Endometrium (tissue), 2 donors: Measurements from ENCODE around the gene CRTAP.
"Not testable (repeated sequence)": the region's sequence is repeated elsewhere in the genome, so short reads cannot be mapped to it uniquely, and the experiment has no call there.

Source experiments
- FAIRE-seq: peaks from 2 replicates; lab custom pipeline; 2012; peaks lifted over from hg19 to GRCh38; lab: Jason Lieb, UNC
- donor health status: control.
- donor health status: control.

Gene CRTAP

DNA sequence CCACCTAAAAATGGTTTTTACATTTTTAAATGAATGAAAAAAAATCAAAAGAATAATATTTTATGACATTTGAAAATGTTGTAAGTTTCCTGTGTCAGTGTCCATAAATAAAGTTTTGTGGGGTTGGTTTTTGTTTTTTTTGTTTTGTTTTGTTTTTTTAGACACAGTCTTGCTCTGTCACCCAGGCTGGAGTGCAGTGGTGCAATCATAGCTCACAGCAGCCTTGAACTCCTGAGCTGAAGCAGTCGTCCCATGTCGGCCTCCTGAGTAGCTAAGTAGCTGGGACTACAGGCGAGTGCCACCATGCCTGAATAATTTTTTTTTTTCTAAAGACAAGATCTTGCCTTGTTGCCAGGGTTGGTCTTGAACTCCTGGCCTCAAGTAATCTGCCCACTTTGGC lies 14.1 kb upstream of the CRTAP start:
- no peak for FAIRE-seq

DNA sequence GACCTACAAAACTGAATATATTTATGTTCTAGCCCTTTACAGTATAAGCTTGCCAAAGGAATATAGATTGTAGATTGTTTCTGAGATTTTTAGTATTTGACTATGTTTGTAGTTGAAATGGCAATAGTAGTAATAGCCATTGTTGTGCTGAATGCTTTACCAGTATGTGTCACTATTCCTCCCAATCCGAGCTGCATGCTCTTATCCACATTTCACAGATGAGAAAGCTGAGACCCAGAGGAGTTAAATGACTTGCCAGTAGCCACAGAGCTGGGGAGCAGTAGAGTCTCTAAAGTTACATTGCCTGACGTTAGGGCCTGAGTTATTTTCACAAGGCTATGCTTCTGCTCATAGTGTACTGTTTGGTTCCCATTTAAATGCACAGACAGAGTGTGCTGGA lies 13.6 kb upstream of the CRTAP start:
- no peak for FAIRE-seq

DNA sequence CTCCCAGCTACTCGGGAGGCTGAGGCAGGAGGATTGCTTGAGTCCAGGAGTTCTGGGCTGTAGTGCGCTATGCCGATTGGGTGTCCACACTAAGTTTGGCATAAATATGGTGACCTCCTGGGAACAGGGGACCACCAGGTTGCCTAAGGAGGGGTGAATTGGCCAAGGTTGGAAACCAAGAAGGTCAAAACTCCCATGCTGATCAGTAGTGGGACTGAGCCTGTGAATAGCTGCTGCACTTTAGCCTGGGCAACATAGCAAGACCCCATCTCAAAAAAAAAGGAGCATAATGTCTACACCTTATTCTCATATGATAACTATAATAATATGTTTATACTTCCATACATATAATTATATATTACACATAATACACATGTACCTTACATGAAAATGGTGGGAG lies 10.8 kb upstream of the CRTAP start:
- FAIRE-seq: no peak

DNA sequence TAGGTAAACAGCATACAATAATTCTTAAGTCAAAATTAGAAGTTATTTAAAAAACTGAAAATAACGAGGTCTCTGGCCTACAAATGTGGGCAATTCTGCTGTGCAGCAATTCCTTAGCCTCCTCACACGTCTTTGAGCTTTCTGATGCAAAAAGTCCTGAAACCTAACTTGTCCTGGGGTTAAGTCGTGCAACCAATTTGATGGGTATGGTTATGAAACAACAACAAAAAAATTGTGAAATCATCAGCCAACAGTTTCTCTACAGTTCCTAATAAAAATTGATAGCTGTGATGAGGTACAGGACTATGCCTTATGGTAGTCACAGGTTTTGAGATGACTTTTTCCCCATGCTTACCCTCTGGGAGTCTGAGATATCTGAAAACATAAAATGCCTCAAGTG lies 10.3 kb upstream of the CRTAP start:
- no peak for FAIRE-seq

DNA sequence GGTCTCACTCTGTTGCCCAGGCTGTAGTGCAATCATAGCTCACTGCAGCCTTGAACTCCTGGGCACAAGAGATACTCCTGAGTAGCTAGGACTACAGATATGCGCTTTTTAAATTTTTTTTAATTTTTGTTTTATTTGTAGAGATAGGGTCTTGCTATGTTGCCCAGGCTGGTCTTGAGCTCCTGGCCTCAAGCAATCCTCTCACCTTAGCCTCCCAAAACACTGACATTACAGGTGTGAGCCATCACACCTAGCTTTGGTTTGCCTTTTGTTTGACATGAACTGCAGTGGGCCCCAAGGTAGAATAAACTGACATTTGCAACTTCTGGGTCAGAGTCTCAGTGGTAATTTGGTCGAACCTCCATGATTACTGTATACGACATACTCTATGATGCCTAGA lies 9.0 kb upstream of the CRTAP start:
- FAIRE-seq: no peak

DNA sequence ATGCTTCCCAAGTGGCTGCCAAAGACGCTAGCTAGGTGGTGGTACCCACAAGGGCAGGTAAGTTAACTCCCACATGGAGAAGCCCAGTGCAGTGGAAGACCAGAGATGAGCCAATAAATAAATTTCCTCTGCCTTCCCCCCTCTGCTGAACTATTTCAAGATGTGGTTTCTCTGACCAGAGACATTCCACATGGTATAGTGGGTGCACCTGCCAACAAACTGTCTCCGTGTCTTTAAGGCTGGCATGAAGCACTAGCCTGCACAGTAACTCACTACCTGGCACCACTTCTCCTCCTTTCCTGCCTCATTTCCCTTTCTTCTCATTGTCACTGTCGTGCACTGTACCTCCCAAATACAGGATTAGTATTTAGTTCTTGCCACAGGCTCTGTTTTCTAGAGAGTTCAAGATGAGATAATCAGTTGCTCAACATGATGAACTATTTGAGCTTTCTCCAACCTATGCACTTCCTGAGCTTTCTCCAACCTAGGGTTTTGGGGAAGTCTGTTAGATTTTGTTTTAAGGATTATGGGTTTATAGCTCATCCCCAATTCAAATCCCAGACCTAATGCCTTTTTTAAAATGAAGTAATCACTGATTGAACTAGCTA lies 8.4 kb upstream of the CRTAP start:
- FAIRE-seq: no peak

DNA sequence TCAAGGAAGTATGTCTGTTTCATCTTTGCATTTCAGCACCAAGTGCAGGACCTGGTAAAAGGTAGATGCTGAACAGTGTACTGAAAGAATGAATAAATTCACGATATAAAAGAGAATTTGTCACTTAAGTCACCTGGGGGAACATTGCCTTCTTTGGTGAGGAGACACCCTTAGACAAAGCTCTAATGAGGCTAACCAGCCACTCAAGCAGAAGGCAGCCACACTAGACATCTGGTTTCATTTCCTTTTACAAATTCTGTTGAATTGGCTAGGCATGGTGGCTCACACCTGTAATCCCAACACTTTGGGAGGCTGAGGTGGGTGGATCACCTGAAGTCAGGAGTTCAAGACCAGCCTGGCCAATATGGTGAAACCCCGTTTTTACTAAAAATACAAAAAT lies 7.0 kb upstream of the CRTAP start:
- FAIRE-seq: not testable (repeated sequence)

DNA sequence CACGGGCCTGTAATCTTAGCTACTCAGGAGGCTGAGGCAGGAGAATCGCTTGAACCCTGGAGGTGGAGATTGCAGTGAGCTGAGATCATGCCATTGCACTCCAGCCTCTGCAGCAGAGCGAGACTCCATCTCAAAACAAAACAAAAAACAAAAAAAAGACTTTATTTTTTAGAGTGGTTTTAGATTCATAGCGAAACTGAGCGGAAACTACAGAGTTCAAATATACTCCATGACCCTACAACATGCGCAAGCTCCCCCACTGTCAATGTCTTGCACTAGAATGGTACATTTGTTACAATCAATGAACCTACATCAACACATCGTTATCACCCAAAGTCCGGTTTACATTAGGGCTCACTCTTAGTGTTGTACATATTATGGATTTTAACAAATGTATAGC lies 2.2 kb upstream of the CRTAP start:
- no peak for FAIRE-seq

DNA sequence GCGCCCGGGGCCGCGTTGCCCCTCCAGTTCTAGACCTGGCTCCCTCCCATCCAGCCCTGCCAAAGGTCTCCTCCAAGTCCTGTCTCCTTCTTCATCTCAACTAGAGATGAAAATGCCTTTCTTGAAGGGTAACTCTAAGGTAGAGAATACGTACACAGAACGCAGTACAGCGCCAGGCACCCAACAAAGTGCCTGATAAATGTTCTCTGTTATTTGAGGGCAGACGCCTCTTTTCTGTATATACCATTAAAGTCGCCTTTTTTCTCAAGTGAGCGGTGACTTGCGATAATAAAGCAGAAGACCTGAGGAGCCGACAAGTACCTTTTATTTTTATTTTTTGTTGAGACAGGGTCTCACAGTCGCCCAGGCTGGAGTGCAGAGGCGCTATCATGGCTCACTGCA lies 809 bp downstream of the CRTAP start:
- no peak for FAIRE-seq

DNA sequence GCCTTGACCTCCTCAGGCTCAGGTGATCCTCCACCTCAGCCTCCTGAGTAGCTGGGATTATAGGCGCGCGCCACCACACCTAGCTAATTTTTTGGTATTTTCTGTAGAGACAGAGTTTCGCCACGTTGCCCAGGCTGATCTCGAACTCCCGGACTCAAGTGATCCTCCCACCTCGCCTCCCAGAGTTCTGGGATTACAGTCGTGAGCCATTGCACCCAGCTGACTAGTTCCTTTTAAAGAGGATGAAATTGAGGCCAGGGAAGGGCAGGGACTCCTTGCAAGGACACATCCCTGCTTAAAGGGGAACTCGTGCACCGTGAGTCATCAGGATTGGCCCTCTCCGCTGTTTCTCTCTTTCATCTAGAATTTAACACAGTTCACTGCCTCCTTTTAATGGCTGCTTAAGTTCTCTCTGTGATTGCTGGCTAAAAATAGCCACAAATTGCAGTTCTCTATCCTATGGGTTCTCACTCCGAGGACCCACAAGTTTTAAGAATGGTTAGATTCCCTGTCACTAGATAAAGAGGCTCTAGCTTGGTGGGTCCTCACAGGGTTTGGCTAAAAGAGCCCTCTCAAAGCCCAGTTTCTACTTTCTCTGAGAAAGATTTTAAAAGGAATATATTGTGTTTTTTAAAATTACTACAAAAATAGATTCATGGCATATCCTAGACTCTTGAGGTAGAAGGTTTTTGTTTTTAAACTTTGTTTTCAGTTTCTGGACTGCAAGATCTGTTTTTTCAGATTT lies 1.4 kb downstream of the CRTAP start:
- no peak for FAIRE-seq

DNA sequence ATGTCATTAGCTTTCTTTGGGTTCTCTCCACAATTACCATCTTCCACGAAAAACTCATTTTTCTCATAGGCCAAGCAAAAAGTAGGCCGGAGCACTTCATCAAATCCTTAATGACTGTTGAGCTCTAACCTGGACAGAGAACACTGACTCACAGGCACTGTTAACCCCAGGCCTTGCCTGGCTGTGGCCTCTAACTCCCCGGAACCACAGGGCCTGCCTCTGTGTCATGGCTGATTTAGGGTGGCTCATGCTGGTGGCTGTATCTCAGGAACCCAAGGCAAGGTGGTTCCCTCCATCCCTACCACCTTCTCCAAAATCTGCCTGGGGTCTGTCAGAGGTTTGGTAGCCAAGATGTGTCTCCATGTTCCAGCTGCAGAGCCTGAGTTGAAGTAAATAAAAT lies 3.6 kb downstream of the CRTAP start:
- FAIRE-seq: no peak

DNA sequence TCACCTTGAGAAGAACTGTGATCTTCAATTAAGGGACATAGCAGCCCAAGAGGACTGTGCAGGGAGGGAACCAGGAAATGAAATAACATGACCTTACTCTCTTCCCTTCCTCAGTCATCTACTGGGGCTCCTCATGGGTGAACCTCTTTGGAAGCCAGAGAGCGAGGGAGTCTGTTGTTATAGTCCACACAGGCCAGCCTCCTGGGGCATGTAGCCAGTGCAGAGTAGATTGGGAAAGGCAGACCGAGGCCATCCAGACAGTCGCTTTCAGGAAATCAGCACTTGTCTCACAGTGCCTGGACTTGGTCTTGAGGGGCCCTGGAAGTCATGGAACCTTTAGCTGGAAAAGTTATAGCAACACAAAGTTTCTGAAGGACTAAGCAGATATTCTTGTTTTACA lies 6.1 kb downstream of the CRTAP start:
- no peak for FAIRE-seq

DNA sequence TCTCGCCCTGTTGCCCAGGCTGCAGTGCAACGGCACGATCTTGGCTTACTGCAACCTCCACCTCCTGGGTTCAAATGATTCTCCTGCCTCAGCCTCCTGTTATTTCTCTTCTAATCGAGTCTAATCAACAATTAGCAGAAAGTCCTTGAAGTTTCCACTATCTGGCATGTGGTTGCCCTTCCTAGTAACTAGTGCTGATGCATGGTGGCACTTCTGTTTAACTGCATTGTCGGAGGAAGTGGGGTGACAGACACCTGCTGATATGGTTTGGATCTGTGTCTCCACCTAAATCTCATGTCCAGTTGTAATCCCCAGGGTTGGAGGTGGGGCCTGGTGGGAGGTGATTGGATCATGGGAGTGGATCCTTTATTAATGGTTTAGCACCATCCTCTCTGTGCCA lies 9.2 kb downstream of the CRTAP start:
- no peak for FAIRE-seq

DNA sequence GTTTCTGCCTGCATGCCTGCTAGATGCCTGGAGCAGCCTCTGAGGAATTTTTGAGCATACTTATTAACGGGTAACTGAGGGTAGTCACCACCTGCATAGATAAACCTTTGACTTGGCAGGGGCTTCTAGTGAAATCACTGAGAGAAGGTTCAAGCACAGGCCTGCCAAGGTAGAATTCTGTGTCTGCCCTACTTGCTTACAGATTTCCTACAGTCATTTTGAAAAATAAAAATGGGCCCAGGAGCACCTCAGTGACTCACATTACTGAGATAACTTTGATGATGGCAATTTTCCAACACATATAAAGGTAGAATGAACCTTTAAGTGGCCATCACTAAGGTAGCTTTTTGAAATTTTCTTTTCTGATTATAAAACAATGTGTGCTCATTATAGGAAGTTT lies 10.8 kb downstream of the CRTAP start:
- no peak for FAIRE-seq

DNA sequence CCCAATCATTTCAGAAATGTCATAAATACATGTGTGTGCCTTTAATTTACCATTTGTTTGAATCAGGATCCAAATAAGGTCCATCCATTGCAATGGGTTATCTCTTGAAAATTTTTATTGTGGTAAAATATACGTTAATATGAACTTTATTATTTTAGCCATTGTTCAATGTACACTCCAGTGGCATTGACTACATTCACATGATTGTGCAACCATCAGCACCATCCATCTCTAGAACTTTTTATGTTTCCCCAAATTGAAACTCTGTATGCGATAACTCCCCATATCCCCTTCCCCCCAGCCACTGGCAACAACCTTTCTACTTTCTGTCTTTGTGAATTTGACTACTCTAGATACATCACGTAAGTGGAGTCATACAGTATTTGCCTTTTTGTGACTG lies 12.0 kb downstream of the CRTAP start:
- no peak for FAIRE-seq

DNA sequence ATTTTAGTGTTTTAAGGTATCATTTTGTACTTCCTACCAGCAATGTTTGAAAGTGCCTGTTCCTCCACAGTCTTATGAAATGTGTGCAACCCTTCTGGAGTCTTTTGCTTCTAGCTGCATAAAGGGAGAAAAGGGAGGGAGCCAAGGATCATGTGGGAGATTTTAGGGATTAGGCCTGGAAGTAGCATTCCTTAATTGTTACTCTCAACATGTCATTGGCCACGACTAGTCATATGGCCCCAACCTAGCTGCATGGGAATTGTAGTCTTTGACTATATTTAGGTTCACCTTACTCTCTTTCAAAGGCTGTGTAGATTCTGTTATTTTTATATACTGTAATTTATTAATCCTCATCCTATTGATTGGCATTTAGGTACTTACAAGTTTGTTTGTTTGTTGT lies 14.9 kb downstream of the CRTAP start:
- FAIRE-seq: no peak

DNA sequence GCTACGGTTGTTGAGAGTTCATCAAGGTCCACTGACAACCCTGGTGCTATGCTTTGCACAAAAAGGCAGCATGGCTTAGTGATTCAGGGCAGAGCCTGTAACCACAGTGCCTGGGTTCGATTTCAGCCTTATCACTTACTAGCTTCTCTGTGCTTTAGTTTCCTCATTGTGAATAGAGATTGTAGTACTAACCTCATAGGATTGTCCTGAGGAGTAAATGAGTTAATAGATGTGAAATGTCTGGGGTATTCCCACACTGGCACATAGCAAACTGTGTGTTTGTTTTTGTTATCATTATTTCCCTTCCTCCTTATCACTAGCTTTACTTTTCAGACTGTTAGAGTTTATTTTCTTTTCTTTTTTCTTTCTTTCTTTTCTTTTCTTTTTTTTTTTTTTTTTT lies 16.3 kb downstream of the CRTAP start:
- no peak for FAIRE-seq

DNA sequence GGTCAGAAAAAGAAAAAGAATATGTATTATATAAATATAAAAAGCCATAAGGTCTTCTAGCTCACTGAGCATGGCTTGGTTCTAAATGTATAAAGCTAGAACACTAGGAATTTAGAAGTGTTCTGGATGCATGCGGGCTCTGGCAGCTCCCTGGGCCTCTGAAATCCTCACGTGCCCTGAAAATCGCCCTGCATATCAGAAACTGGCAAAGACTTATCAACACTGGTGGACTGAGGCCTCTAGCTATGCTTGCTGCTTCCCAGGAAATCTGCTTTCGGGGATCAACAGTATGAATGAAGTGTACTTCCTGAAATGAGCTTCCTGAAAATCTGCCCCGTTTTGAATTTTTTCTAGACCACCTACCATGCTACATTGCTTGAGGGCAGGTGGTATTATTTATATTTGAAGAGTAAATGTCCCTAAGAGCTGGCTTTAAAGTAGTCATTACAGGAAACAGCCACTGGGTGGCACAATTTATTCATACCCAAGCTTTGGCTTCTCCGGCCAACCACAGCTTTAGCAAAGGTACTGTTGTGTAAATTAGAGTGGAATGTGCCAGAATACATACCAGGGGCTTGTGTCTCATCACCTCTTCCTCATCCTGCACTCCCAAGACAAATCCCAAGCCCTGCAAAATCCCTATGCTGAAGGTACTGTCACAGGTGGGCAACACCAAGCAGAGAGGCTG lies 17.7 kb downstream of the CRTAP start:
- FAIRE-seq: no peak

DNA sequence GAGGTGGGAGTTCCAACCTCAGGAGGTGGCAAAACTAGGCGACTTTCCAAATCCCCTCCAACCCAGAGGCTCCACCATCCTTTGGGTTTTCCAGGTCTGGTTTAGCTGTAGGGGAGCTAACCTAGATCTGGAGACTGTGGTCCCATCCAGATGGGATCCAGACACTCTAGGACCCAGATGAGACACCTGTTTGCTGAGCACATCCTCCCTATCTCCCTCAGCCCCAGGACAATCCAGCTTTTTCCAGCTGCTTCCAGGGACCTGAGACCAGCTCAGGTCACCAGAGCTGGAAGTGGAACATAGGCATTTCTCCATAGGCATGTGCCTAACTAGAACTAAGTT lies 18.2 kb downstream of the CRTAP start:
- FAIRE-seq: no peak

DNA sequence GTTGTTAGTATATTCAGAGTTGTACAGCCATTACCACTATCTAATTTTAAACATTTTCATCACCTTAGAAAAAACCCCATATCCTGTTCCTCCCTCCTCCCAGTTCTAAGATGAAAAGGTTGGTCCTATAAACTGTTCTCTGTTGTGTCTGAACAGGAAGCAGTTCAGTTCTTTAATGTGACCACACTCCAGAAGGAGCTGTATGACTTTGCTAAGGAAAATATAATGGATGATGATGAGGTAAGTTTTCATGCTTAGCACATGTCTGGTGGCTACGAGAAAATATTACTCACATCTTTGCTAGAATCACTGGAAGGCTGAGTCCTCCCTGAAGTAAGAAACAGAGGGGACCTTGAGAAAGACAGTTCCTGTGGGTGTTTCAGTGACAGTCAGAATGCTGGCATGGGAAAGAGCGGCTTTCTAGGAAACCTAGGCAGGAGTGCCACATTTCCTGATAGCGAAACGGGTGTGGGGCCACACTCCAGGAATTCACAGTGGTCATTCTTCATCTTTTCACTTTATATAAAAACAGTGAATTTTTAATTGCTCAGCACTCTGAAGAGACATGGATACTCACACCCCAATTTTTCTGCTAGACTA lies 20.3 kb downstream of the CRTAP start:
- FAIRE-seq: no peak

DNA sequence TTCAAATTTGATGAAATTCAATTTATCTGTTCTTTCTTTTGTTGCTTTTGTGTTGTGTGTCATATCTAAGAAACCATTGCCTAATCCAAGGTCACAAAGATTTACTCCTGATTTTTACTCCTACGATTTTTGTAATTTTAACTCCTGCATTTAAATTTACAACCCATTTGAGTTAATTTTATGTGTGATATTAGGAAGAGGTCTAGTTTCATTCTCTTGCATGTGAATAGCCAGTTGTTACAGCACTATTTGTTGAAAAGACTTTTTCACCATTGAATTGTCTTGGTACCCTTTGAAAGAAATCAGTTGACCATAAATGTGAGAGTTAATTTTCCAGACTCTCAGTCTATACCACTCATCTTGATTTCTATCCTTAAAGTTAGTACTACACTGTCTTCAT lies 23.9 kb downstream of the CRTAP start:
- no peak for FAIRE-seq

DNA sequence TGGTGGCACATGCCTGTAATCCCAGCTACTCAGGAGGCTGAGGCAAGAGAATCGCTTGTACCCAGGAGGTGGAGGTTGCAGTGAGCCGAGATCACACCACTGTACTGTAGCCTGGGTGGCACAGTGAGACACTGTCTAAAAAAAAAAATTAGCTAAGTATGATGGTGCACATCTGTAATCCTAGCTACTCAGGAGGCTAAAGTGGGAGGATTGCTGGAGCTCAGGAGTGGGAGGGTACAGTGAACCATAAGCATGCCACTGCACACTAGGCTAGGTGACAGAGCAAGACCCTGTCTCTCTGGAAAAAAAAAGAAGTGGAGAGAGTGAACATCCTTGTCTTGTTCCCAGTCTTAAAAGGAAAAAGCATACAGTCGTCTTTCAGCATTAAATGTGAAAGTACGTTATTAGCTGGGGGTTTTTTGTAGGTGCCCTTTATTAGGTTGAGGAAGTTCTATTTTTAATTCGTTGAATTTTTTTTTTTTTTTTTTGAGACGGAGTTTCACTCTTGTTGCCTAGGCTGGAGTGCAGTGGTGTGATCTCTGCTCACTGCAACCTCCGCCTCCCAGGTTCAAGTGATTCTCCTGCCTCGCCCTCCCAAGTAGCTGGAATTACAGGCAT lies 25.3 kb downstream of the CRTAP start:
- not testable (repeated sequence) for FAIRE-seq

DNA sequence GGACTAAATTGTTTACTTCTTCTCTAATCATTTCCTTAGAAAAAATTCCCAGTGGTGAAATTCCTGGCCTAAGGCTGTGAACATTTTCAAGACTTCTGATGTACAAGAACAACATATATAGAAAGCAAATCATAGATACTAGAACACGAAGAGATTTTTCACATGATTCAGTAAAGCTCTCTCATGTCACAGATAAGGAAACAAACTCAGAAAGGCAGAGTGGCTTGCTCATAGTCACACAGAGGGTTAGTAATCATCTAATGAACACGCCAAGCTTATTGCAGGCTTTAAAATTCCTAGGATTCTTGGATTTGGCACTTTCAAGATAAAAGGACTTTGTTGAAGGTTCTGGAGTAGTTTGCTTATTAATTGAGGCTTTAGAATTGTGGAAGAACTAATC lies 26.2 kb downstream of the CRTAP start:
- FAIRE-seq: no peak
